ES-I3 (cell line): ENCODE results near the gene CFP.

Experiments
- H3K36me3 ChIP-seq: 2 replicates; pipeline ENCODE4 v1.6.1; 2013; ENCODE audit warnings: mild to moderate bottlenecking, low read length, control low read depth, moderate library complexity; ENCODE audit not compliant: insufficient read depth
- H3K4me1 ChIP-seq: 2 replicates; pipeline ENCODE4 v1.6.1; 2013; ENCODE audit warnings: mild to moderate bottlenecking, control low read depth, low read length; ENCODE audit not compliant: insufficient read depth
- H3K9ac ChIP-seq: 2 replicates; pipeline ENCODE4 v1.6.1; 2013; ENCODE audit warnings: low read depth, mild to moderate bottlenecking, low read length, moderate library complexity
- H3K9me3 ChIP-seq: 2 replicates; pipeline ENCODE4 v1.6.1; 2013; ENCODE audit warnings: mild to moderate bottlenecking, low read length, moderate library complexity; ENCODE audit not compliant: control insufficient read depth, insufficient read depth

CFP gene

GRCh38 chrX:47649781-47650163 lies 20.0 kb upstream of the CFP start:
- no peaks in the 10 kb centered on the region for H3K9me3 ChIP-seq
- peaks cover 2% of the 10 kb centered on the region; the same call in 1 of the 2 replicates for H3K36me3 ChIP-seq
- H3K4me1 ChIP-seq: no peaks in the 10 kb centered on the region
- H3K9ac ChIP-seq: peak overlapping the region; percentile 26; the same call in 1 of the 2 replicates

- Histone ChIP-seq H3K36me3 (peaks cover 2% of the 10 kb centered on the region; the same call in 1 of the 2 replicates), H3K9me3 (no peaks in the 10 kb centered on the region), H3K9ac (peak overlapping the region; percentile 26; the same call in 1 of the 2 replicates), H3K4me1 (no peaks in the 10 kb centered on the region; the same call in 1 of the 2 replicates)
Measured at GRCh38 chrX:47649271-47649670, 19.5 kb upstream of the CFP start.

- Histone ChIP-seq H3K9ac (no peak overlapping the region), H3K9me3 (no peaks in the 10 kb centered on the region), H3K36me3 (peaks cover 2% of the 10 kb centered on the region; the same call in 1 of the 2 replicates)
Measured at GRCh38 chrX:47648376-47648775, 18.6 kb upstream of the CFP start.

GRCh38 chrX:47646636-47647035 lies 16.9 kb upstream of the CFP start:
- no peaks in the 10 kb centered on the region for H3K9me3 ChIP-seq
- H3K36me3 ChIP-seq: peaks cover 2% of the 10 kb centered on the region; the same call in 1 of the 2 replicates
- no peaks in the 10 kb centered on the region; the same call in 1 of the 2 replicates for H3K4me1 ChIP-seq
- no peak overlapping the region for H3K9ac ChIP-seq

More at GRCh38 chrX:47648376-47648775, 18.6 kb upstream of the CFP start:
- H3K4me1 ChIP-seq: no peaks in the 10 kb centered on the region; the same call in 1 of the 2 replicates

- Histone ChIP-seq H3K36me3 (peaks cover 7% of the 10 kb centered on the region), H3K4me1 (no peaks in the 10 kb centered on the region; the same call in 1 of the 2 replicates), H3K9ac (no peak overlapping the region), H3K9me3 (no peaks in the 10 kb centered on the region)
Measured at GRCh38 chrX:47645530-47645929, 15.8 kb upstream of the CFP start.

GRCh38 chrX:47644557-47645091 lies 14.9 kb upstream of the CFP start:
- H3K9ac ChIP-seq: no peak overlapping the region
- peaks cover 15% of the 10 kb centered on the region for H3K36me3 ChIP-seq
- no peaks in the 10 kb centered on the region; the same call in 1 of the 2 replicates for H3K9me3 ChIP-seq
- H3K4me1 ChIP-seq: no peaks in the 10 kb centered on the region; the same call in 1 of the 2 replicates

- H3K9ac ChIP-seq: no peak overlapping the region
Measured at GRCh38 chrX:47643926-47644325, 14.2 kb upstream of the CFP start.

GRCh38 chrX:47638816-47639215 lies 9.1 kb upstream of the CFP start:
- no peaks in the 10 kb centered on the region; the same call in 1 of the 2 replicates for H3K4me1 ChIP-seq
- peaks cover 19% of the 10 kb centered on the region for H3K36me3 ChIP-seq
- no peaks in the 10 kb centered on the region; the same call in 1 of the 2 replicates for H3K9me3 ChIP-seq
- no peak overlapping the region for H3K9ac ChIP-seq

More at GRCh38 chrX:47643926-47644325, 14.2 kb upstream of the CFP start:
- no peaks in the 10 kb centered on the region; the same call in 1 of the 2 replicates for H3K9me3 ChIP-seq
- H3K4me1 ChIP-seq: no peaks in the 10 kb centered on the region; the same call in 1 of the 2 replicates
- peaks cover 17% of the 10 kb centered on the region for H3K36me3 ChIP-seq

GRCh38 chrX:47637546-47638195 lies 7.9 kb upstream of the CFP start:
- H3K36me3 ChIP-seq: peaks cover 19% of the 10 kb centered on the region
- no peaks in the 10 kb centered on the region; the same call in 1 of the 2 replicates for H3K4me1 ChIP-seq
- peak overlapping the region; percentile 62 for H3K9ac ChIP-seq
- H3K9me3 ChIP-seq: no peaks in the 10 kb centered on the region; the same call in 1 of the 2 replicates

- peaks cover 4% of the 10 kb centered on the region; the same call in 1 of the 2 replicates for H3K4me1 ChIP-seq
Measured at GRCh38 chrX:47634871-47635575, 5.3 kb upstream of the CFP start.

GRCh38 chrX:47633689-47634590 lies 4.2 kb upstream of the CFP start:
- H3K4me1 ChIP-seq: peaks cover 8% of the 10 kb centered on the region; the same call in 1 of the 2 replicates
- H3K36me3 ChIP-seq: peaks cover 4% of the 10 kb centered on the region; the same call in 1 of the 2 replicates
- no peak overlapping the region for H3K9ac ChIP-seq
- H3K9me3 ChIP-seq: no peaks in the 10 kb centered on the region

More at GRCh38 chrX:47634871-47635575, 5.3 kb upstream of the CFP start:
- Histone ChIP-seq H3K9me3 (no peaks in the 10 kb centered on the region; the same call in 1 of the 2 replicates), H3K9ac (no peak overlapping the region), H3K36me3 (peaks cover 10% of the 10 kb centered on the region)

- Histone ChIP-seq H3K36me3 (peaks cover 4% of the 10 kb centered on the region; the same call in 1 of the 2 replicates), H3K9ac (no peak overlapping the region), H3K9me3 (no peaks in the 10 kb centered on the region), H3K4me1 (peaks cover 12% of the 10 kb centered on the region; the same call in 1 of the 2 replicates)
Measured at GRCh38 chrX:47632666-47633065, 2.9 kb upstream of the CFP start.

- Histone ChIP-seq H3K36me3 (peaks cover 4% of the 10 kb centered on the region; the same call in 1 of the 2 replicates), H3K9ac (no peak overlapping the region), H3K4me1 (peaks cover 12% of the 10 kb centered on the region; the same call in 1 of the 2 replicates), H3K9me3 (no peaks in the 10 kb centered on the region)
Measured at GRCh38 chrX:47631676-47632075, 1.9 kb upstream of the CFP start.
